MM.1S (cell line): Measurements from ENCODE around the gene INTS7.

Experiments used
- CTCF ChIP-seq: fragments of 300-600 bp; sonication (generic); IDR thresholded peaks from 2 replicates; pipeline ENCODE4 v1.5.1; 2016; ENCODE audit warnings: antibody characterized with exemption, low read length, mixed read lengths
- EZH2 ChIP-seq: fragments of 300-600 bp; sonication (generic); optimal IDR thresholded peaks from 2 replicates; pipeline ENCODE3; 2017; ENCODE audit warnings: low read depth, mild to moderate bottlenecking, antibody characterized with exemption, low read length, mixed read lengths

DNA sequence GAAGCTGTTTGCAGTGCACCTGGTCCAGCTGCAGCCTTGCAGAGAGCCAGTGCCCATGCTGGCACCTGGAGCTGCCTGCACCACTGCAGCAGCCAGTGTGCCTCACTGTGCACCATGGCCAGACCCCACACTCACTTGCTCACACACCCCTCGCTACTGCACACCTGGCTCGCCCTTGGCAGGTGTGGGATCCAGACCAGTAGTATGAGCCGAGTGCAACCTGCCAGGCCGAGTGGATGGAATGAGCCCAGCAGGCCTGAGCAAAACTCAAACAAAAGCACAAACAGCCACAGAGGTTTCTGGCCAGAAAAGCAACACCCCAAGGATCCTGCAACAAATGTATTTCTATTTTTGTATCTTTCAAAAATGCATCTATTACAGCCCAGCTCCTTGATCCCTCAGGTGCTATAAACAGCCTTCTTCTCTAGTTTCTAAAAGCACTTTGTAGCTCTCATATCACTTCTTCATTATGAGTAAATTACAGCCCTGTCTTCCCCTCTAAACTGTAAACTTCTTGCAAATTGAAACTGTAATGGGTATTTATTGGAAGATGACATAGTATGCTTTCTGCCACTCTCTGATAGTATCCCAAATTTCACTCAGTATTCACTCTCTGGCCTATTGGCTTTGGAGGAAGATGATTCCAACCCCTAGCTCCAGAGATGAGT is 132.6 kb downstream of the INTS7 start:
- TF ChIP-seq CTCF (no peak), EZH2 (no peak)
